Measurements from ENCODE around the gene HLA-DQB1.
"Not testable (repeated sequence)": the region's sequence is repeated elsewhere in the genome, so short reads cannot be mapped to it uniquely, and the experiment has no call there.

DNA sequence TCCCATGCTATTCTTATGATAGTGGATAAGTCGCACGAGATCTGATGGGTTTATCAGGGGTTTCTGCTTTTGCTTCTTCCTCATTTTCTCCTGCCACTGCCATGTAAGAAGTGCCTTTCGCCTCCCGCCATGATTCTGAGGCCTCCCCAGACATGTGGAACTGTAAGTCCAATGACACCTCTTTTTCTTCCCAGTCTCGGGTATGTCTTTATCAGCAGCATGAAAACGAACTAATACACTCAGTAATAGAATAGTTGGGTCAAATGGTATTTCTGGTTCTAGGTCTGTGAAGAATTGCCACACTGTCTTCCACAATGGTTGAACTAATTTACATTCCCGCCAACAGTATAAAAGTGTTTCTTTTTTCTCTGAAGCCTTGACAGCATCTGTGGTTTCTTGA, 7.7 kb upstream of the HLA-DQB1 start:
- TF ChIP-seq EZH2 (IDR thresholded peaks at IDR 0.05; ENCODE audit: low read depth), result not testable (repeated sequence)
- TF ChIP-seq, protein P1, sequence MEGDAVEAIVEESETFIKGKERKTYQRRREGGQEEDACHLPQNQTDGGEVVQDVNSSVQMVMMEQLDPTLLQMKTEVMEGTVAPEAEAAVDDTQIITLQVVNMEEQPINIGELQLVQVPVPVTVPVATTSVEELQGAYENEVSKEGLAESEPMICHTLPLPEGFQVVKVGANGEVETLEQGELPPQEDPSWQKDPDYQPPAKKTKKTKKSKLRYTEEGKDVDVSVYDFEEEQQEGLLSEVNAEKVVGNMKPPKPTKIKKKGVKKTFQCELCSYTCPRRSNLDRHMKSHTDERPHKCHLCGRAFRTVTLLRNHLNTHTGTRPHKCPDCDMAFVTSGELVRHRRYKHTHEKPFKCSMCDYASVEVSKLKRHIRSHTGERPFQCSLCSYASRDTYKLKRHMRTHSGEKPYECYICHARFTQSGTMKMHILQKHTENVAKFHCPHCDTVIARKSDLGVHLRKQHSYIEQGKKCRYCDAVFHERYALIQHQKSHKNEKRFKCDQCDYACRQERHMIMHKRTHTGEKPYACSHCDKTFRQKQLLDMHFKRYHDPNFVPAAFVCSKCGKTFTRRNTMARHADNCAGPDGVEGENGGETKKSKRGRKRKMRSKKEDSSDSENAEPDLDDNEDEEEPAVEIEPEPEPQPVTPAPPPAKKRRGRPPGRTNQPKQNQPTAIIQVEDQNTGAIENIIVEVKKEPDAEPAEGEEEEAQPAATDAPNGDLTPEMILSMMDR (conservative IDR thresholded peaks at IDR 0.05), result not testable (repeated sequence)
